GM12874 (cell line): Measurements from ENCODE around the gene TEX19.

Experiments used
- TF ChIP-seq, protein P1 (sequence below): IDR thresholded peaks from 2 replicates; pipeline ENCODE4 v1.5.1; 2011; ENCODE audit warnings: low read depth, mild to moderate bottlenecking, control low read depth, low read length, moderate library complexity; ENCODE audit not compliant: insufficient read depth

TEX19 gene

GRCh38 chr17:82330322-82331239 is 28.5 kb upstream of the TEX19 start:
- TF ChIP-seq, protein P1, sequence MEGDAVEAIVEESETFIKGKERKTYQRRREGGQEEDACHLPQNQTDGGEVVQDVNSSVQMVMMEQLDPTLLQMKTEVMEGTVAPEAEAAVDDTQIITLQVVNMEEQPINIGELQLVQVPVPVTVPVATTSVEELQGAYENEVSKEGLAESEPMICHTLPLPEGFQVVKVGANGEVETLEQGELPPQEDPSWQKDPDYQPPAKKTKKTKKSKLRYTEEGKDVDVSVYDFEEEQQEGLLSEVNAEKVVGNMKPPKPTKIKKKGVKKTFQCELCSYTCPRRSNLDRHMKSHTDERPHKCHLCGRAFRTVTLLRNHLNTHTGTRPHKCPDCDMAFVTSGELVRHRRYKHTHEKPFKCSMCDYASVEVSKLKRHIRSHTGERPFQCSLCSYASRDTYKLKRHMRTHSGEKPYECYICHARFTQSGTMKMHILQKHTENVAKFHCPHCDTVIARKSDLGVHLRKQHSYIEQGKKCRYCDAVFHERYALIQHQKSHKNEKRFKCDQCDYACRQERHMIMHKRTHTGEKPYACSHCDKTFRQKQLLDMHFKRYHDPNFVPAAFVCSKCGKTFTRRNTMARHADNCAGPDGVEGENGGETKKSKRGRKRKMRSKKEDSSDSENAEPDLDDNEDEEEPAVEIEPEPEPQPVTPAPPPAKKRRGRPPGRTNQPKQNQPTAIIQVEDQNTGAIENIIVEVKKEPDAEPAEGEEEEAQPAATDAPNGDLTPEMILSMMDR, result no peak

DNA sequence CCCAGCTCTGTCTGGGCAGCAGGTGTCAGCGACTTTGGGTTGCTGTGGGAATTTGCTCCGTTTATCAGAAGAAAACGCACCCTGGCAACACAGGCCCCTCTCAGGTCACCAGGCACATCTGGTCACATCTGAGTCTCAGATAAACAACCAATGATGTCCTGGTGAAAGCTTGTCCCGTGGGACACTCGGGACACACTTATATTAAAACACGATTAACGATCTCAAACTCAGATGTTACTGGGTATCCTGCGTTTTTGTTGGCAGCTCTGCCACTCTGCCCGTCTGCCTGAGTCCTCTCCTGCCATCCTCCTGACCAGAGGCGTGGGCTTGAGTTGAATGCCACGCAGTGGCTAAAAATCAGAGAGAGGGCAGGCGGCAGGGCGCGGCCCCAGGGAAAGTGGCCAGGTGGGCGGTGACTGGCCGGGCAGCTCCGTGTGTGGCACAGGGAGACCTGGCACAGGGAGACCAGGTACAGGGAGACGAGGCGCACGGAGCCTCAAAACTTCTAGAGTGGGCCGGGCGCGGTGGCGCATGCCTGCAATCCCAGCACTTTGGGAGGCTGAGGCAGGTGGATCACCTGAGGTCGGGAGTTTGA is 27.6 kb upstream of the TEX19 start:
- TF ChIP-seq, protein P1, result no peak

GRCh38 chr17:82332669-82333278 is 26.3 kb upstream of the TEX19 start:
- TF ChIP-seq, protein P1, result no peak

GRCh38 chr17:82333279-82334171 is 25.5 kb upstream of the TEX19 start, which contains the start of gene SECTM1:
Gene SECTM1, minus strand, starts transcription at chr17:82333766. Its CDS starts 6,526 bp downstream, at chr17:82327240.
- TF ChIP-seq, protein P1, result no peak

DNA sequence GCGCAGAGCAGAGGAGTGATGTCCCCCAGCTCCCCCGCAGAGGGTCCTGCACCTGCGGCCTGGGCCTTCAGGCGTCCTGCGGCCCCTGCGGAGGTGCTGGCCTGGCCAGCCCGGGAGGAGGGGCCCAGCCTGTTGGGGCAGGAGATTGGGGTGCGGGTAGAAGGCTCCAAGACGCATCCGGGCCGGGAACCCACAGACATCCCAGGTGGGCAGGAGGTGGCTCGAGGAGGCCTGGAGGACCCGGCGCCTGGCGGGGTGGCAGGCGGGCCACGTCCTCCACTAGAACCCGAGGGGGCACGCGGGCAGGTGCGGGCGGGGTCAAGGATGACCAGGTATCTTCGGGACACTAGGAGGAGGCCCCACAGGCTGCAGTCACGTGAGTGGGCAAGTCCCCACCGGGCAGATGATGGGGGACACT is 24.8 kb upstream of the TEX19 start:
- TF ChIP-seq, protein P1, result no peak

- TF ChIP-seq, protein P1, result no peak
Measured at GRCh38 chr17:82334622-82335394, 24.2 kb upstream of the TEX19 start.
